Measurements from ENCODE around the gene CDH23.

Gene CDH23

GRCh38 chr10:71525721-71526120 is 129.0 kb downstream of the CDH23 start:
- TF ChIP-seq CTCF (IDR thresholded peaks at IDR 0.05; ENCODE audit: control insufficient read depth, insufficient read depth, low read depth, low read length, missing control alignments) = no peak
- DNase-seq (ENCODE audit: low read depth) = no peak
- no peak overlapping the region for H3K4me3 ChIP-seq (ENCODE audit: control insufficient read depth, low read depth, low read length)

DNA sequence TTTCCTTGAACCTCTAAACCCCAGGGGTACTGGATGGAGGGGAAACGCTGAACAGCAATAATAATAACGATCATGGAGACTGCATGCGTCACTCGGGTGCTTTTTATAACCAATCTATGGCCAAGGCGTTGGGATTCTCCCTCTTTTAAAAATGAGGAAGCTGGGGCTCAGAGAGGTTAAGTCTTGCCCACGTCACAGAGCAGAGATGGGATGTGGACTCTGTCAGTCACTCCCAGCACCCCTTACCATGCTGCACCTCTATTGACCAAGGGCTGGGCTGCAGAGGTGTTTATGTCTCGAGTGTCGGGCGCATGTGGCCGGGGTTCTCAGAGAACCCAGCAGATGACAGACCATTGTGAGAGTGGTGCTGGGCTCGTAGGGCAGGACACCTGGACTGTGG is 129.9 kb downstream of the CDH23 start:
- TF ChIP-seq CTCF (IDR thresholded peaks at IDR 0.05; ENCODE audit: control insufficient read depth, insufficient read depth, low read depth, low read length, missing control alignments) = no peak
- no peak overlapping the region for H3K4me3 ChIP-seq (ENCODE audit: control insufficient read depth, low read depth, low read length)
- no peak for DNase-seq (ENCODE audit: low read depth)

GRCh38 chr10:71527135-71527534 is 130.4 kb downstream of the CDH23 start:
- no peak for DNase-seq (ENCODE audit: low read depth)
- H3K4me3 ChIP-seq (ENCODE audit: control insufficient read depth, low read depth, low read length) = no peak overlapping the region
- no peak for TF ChIP-seq CTCF (IDR thresholded peaks at IDR 0.05; ENCODE audit: control insufficient read depth, insufficient read depth, low read depth, low read length, missing control alignments)

- no peak for TF ChIP-seq CTCF (IDR thresholded peaks at IDR 0.05; ENCODE audit: control insufficient read depth, insufficient read depth, low read depth, low read length, missing control alignments)
- no peak for DNase-seq (ENCODE audit: low read depth)
- H3K4me3 ChIP-seq (ENCODE audit: control insufficient read depth, low read depth, low read length) = no peak overlapping the region
These were observed 131.9 kb downstream of the CDH23 start for GRCh38 chr10:71528371-71529206.

- H3K4me3 ChIP-seq (ENCODE audit: control insufficient read depth, low read depth, low read length) = no peak overlapping the region
- DNase-seq (ENCODE audit: low read depth) = no peak
- TF ChIP-seq CTCF (IDR thresholded peaks at IDR 0.05; ENCODE audit: control insufficient read depth, insufficient read depth, low read depth, low read length, missing control alignments) = no peak
These were observed 132.6 kb downstream of the CDH23 start for GRCh38 chr10:71529207-71529827.

- no peak for DNase-seq (ENCODE audit: low read depth)
- no peak for TF ChIP-seq CTCF (IDR thresholded peaks at IDR 0.05; ENCODE audit: control insufficient read depth, insufficient read depth, low read depth, low read length, missing control alignments)
- no peak overlapping the region for H3K4me3 ChIP-seq (ENCODE audit: control insufficient read depth, low read depth, low read length)
These were observed 134.1 kb downstream of the CDH23 start for GRCh38 chr10:71530781-71531180.
